ENCODE data around the gene ELAVL1. TPM values are rescaled to one million over a fixed set of nuclear protein-coding genes. Genes with fewer than 3 reads are reported as not detected.
A peak's percentile ranks its signal among the peaks of the same experiment; 100 is the strongest.

Gene ELAVL1
- total RNA-seq, 1 experiment from 2014 or later, result 74.6 TPM

- Histone ChIP-seq H3K36me3 (peaks cover 93% of the 10 kb centered on the region), H3K4me3 (no peak overlapping the region), H3K27me3 (replicated peaks) (no peaks in the 10 kb centered on the region), H3K9me3 (replicated peaks) (no peaks in the 10 kb centered on the region), H3K27ac (peak overlapping the region; percentile 45), H3K4me1 (replicated peaks) (peaks cover 40% of the 10 kb centered on the region)
- peak; percentile 63 to 89 for DNase-seq (ENCODE audit: low read depth in 1 of 2, low spot score in 2 of 2)
Measured at GRCh38 chr19:7986321-7987113, 18.9 kb downstream of the ELAVL1 start.

GRCh38 chr19:7985481-7985911, 19.9 kb downstream of the ELAVL1 start:
- Histone ChIP-seq H3K4me3 (no peak overlapping the region), H3K36me3 (peaks cover 88% of the 10 kb centered on the region), H3K27ac (no peak overlapping the region), H3K27me3 (replicated peaks) (no peaks in the 10 kb centered on the region), H3K9me3 (replicated peaks) (no peaks in the 10 kb centered on the region), H3K4me1 (replicated peaks) (peaks cover 40% of the 10 kb centered on the region)
- no peak for DNase-seq (ENCODE audit: low read depth in 1 of 2, low spot score in 2 of 2)

DNA sequence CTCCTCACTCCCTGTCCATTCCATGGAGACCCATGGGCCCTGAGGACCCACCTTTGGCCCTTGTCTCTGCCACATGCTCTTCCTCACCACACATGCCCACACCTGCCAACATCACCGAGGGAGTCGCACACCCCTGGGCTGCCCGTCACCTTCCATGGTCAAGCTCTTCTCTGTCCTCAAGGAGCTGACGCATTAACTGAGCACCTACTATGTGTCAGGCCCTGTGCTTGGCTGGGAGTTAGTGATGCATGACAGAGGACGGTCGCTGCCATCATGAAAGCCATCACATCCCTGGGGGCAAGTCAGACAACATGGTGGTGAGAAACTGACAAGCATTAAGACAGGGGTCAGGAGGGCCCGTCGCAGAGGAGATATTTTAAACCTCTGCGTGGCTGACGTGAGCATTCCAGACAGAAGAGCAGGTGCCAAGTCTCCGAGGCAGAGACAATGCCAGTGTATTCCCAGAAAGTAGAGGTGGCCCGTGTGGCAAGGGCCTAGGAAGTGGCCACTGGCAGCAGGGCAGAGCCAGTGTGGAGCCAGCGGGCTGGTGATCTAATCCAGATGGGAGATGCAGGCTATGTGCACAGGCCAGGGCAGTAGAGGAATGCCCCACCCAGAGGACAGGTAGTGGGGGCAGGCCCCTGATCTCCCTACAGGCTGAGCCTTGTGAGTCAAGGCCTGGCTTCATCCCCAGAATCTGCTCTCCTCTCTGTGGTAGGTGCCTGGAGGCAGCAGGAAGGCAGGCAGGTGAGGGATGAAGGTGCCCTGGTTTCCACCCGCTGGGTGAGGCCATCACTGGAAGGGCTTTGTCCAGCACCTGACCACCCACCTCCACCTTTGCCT, 21.2 kb downstream of the ELAVL1 start:
- Histone ChIP-seq H3K4me3 (no peak overlapping the region), H3K27ac (no peak overlapping the region), H3K36me3 (peaks cover 88% of the 10 kb centered on the region), H3K4me1 (replicated peaks) (peaks cover 32% of the 10 kb centered on the region), H3K27me3 (replicated peaks) (no peaks in the 10 kb centered on the region), H3K9me3 (replicated peaks) (no peaks in the 10 kb centered on the region)
- DNase-seq (ENCODE audit: low read depth in 1 of 2, low spot score in 2 of 2), result no peak

DNA sequence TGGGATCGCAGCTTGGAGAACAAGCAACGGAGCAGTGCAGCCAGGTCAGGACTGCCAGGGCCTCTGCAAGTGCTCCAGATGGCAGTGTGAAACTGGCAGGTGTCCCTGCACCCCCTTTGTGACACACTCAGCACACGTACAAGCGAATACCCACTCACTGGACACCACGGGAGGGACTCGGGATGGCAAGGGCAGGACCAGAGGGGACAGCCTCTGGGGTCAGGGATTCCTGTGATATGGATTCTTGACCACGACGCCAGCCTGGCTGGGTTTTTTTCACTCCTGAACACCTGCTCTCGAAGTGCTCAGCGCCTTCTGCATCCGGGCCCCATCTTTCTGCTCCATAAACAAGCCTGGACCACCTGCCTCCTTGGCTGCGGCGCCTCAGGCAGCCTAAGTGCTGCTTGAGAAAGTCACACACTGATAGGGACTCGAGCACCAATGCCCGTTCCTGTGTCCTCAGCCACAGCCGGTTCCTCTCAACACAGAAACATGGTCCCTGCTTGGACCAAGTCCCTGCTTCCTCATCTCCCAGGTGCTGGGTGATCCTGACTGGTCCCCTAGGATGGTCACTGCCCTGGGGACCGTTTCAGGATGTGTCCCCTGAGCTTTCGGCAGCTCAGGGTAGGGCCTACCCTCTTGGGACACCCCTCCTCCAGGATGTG, 22.0 kb downstream of the ELAVL1 start:
- H3K27ac ChIP-seq, result no peak overlapping the region
- no peaks in the 10 kb centered on the region for H3K9me3 ChIP-seq (replicated peaks)
- no peak for DNase-seq (ENCODE audit: low read depth in 1 of 2, low spot score in 2 of 2)
- no peaks in the 10 kb centered on the region for H3K27me3 ChIP-seq (replicated peaks)
- H3K4me3 ChIP-seq, result no peak overlapping the region
- peaks cover 24% of the 10 kb centered on the region for H3K4me1 ChIP-seq (replicated peaks)
- H3K36me3 ChIP-seq, result peaks cover 88% of the 10 kb centered on the region

DNA sequence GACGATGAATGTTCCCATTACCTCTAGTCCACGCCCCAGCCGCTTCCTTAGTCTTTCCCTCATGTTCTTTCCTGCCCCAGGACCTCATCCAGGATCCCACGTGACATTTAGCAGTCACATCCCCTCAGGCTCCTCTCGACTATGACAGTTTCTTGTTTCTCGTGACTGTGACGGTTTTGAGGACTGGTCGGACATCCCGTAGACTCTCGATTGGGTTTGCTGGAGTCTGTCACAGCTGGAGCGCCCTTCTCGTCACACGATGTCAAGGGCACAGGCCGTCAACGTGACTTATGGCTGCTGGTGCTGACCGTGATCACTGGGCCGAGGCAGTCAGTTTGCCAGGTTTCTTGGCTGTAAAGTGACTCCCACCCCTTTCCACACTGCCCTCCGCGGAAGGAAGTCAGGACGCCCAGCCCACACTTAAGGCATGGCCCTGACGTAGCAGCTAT, 22.8 kb downstream of the ELAVL1 start:
- peaks cover 88% of the 10 kb centered on the region for H3K36me3 ChIP-seq
- H3K27me3 ChIP-seq (replicated peaks), result no peaks in the 10 kb centered on the region
- no peak for DNase-seq (ENCODE audit: low read depth in 1 of 2, low spot score in 2 of 2)
- H3K4me1 ChIP-seq (replicated peaks), result peaks cover 16% of the 10 kb centered on the region
- no peaks in the 10 kb centered on the region for H3K9me3 ChIP-seq (replicated peaks)
- H3K27ac ChIP-seq, result no peak overlapping the region
- H3K4me3 ChIP-seq, result no peak overlapping the region

DNA sequence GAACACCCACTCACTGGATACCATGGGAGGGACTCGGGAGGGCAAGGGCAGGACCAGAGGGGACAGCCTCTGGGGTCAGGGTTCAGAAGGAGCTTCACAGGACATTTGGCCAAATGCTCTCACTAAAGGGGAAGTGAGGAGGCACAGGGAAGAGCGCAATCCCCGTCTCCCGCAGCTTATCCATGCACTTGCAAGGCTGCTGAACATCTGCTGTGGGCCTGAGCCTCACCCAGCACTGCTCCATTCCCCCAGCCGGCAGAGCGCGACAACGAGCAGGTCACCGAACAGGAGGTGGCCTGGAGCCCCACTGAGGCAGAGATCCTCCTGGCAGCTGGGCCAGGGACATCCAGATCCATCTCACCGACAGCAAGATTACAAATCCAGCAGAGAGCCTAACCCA, 23.3 kb downstream of the ELAVL1 start:
- no peak overlapping the region for H3K27ac ChIP-seq
- H3K9me3 ChIP-seq (replicated peaks), result no peaks in the 10 kb centered on the region
- peaks cover 10% of the 10 kb centered on the region for H3K4me1 ChIP-seq (replicated peaks)
- no peaks in the 10 kb centered on the region for H3K27me3 ChIP-seq (replicated peaks)
- no peak overlapping the region for H3K4me3 ChIP-seq
- peaks cover 88% of the 10 kb centered on the region for H3K36me3 ChIP-seq
- DNase-seq (ENCODE audit: low read depth in 1 of 2, low spot score in 2 of 2), result no peak

GRCh38 chr19:7981661-7982060, 23.8 kb downstream of the ELAVL1 start:
- Histone ChIP-seq H3K9me3 (replicated peaks) (no peaks in the 10 kb centered on the region), H3K27me3 (replicated peaks) (no peaks in the 10 kb centered on the region), H3K27ac (no peak overlapping the region), H3K4me1 (replicated peaks) (peaks cover 8% of the 10 kb centered on the region), H3K4me3 (no peak overlapping the region), H3K36me3 (peaks cover 91% of the 10 kb centered on the region)
- DNase-seq (ENCODE audit: low read depth in 1 of 2, low spot score in 2 of 2), result no peak

- H3K27me3 ChIP-seq (replicated peaks), result no peaks in the 10 kb centered on the region
- H3K36me3 ChIP-seq, result peaks cover 92% of the 10 kb centered on the region
Measured at GRCh38 chr19:7981199-7981598, 24.2 kb downstream of the ELAVL1 start.

DNA sequence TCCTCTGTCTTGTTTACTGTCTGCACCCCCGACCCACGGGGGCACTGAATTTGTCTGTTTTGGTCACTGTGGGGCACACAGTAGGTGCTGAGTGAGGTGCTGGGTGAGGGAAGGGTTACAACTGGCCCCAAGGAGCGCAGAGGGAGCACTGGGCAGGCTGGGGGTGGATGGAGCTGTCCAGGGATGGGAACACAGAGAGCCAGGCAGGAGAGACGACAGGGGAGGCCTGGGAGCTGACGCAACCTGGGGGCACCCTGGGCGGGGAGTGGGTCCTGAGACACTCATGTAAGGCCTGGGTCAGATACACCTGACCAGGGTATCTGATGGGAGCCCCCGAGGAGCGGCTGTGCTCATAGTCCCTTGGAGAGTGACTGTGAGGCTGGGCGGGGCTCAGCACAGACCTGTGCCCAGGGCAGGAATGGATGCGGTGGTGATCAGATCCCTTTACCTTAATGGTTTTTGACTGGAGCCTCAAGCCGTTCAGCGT, 24.8 kb downstream of the ELAVL1 start:
- Histone ChIP-seq H3K27ac (no peak overlapping the region), H3K9me3 (replicated peaks) (no peaks in the 10 kb centered on the region), H3K4me1 (replicated peaks) (no peaks in the 10 kb centered on the region), H3K27me3 (replicated peaks) (no peaks in the 10 kb centered on the region), H3K4me3 (no peak overlapping the region), H3K36me3 (peaks cover 87% of the 10 kb centered on the region)
- no peak for DNase-seq (ENCODE audit: low read depth in 1 of 2, low spot score in 2 of 2)

More at GRCh38 chr19:7981199-7981598, 24.2 kb downstream of the ELAVL1 start:
- Histone ChIP-seq H3K4me1 (replicated peaks) (peaks cover 3% of the 10 kb centered on the region), H3K9me3 (replicated peaks) (no peaks in the 10 kb centered on the region), H3K4me3 (no peak overlapping the region), H3K27ac (no peak overlapping the region)
- no peak for DNase-seq (ENCODE audit: low read depth in 1 of 2, low spot score in 2 of 2)

DNA sequence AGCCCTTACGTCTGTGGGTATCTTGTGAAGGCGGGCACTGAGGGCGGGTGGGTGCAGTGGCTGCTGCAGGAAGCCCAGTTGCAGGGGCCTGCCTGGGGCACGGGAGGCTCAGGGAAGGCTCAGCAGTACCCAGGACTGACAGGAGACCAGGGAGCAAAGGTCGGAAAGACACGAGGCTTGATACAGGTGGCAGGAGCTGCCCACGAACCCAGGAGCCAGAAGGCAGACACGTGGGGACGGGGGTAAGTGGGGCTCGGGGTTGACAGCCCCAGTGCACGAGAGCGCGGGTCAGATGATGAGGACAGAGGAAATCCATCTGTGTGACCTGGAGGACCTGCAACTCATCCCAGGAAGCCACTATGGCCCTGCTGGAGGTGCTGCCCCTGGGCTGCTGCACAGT, 25.3 kb downstream of the ELAVL1 start:
- no peak for DNase-seq (ENCODE audit: low read depth in 1 of 2, low spot score in 2 of 2)
- no peak overlapping the region for H3K4me3 ChIP-seq
- H3K27ac ChIP-seq, result no peak overlapping the region
- no peaks in the 10 kb centered on the region for H3K4me1 ChIP-seq (replicated peaks)
- peaks cover 87% of the 10 kb centered on the region for H3K36me3 ChIP-seq
- no peaks in the 10 kb centered on the region for H3K9me3 ChIP-seq (replicated peaks)
- no peaks in the 10 kb centered on the region for H3K27me3 ChIP-seq (replicated peaks)

DNA sequence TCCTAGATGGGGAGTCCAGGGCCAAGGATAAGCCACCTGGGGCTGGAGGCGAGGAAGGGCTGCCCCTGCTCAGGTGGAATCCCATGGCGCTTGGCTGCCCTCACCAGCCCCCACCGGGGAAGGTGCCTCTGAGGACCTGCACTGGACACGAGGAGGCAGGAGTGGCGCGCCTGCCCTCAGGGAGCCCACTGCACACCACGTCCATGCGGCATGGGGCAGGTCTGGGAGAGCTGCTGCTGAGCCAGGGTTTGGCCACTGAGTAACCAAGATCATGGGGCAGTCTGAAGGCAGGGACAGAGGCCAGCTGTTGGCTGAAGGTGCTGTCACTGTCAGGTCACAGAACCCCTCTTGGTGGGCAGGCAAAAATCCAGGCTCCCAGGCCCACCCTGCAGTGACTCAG, 25.9 kb downstream of the ELAVL1 start:
- Histone ChIP-seq H3K36me3 (peaks cover 87% of the 10 kb centered on the region), H3K4me1 (replicated peaks) (no peaks in the 10 kb centered on the region), H3K9me3 (replicated peaks) (no peaks in the 10 kb centered on the region), H3K4me3 (no peak overlapping the region), H3K27me3 (replicated peaks) (no peaks in the 10 kb centered on the region), H3K27ac (no peak overlapping the region)
- no peak for DNase-seq (ENCODE audit: low read depth in 1 of 2, low spot score in 2 of 2)

- Histone ChIP-seq H3K27ac (no peak overlapping the region), H3K9me3 (replicated peaks) (no peaks in the 10 kb centered on the region), H3K36me3 (peaks cover 87% of the 10 kb centered on the region), H3K4me3 (no peak overlapping the region), H3K27me3 (replicated peaks) (no peaks in the 10 kb centered on the region), H3K4me1 (replicated peaks) (no peaks in the 10 kb centered on the region)
- DNase-seq (ENCODE audit: low read depth in 1 of 2, low spot score in 2 of 2), result no peak
Measured at GRCh38 chr19:7979011-7979410, 26.4 kb downstream of the ELAVL1 start.

DNA sequence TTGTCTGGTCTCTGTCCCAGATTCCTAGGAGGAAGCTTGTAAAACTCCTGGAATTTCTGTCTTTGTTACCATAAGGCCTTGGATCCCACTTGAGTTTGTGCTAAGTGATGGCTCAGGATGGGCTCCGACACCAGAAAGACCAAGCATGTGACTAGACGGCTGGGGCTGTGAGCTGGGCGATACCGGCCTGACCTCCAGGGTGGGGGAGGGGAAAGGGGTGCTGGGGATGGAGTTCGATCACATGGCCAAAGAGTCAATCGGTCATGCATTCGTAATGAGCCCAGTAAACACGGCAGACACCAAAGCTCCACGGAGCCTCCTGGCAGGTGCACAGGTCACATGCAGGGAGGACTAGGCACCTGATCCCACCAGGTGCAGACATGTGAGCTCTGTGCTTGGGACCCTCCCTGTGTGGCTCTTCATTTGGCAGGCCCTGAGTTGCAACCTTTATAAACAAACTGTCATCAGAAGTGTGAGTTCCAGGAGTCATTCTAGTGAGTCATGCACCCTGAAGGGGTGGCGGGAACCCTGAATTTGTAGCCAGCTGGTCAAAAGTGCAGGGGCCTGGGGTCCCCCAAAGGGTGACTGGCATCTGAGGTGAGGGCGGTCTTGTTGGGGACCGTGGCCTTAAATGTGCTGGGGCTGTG, 27.1 kb downstream of the ELAVL1 start:
- no peak for DNase-seq (ENCODE audit: low read depth in 1 of 2, low spot score in 2 of 2)
- H3K4me1 ChIP-seq (replicated peaks), result no peaks in the 10 kb centered on the region
- no peak overlapping the region for H3K4me3 ChIP-seq
- H3K27me3 ChIP-seq (replicated peaks), result no peaks in the 10 kb centered on the region
- H3K9me3 ChIP-seq (replicated peaks), result no peaks in the 10 kb centered on the region
- no peak overlapping the region for H3K27ac ChIP-seq
- peaks cover 87% of the 10 kb centered on the region for H3K36me3 ChIP-seq

Data from SJSA1 (cell line).